IMR-90 (cell line): ENCODE data around the gene IGFBP1.

Source experiments
- BHLHE40 ChIP-seq: fragments of 150-350 bp; IDR thresholded peaks from 2 replicates; pipeline ENCODE4 v1.6.1; 2016; ENCODE audit warnings: mild to moderate bottlenecking, low read depth, low read length
- CEBPB ChIP-seq: IDR thresholded peaks from 2 replicates; pipeline ENCODE4 v1.6.1; 2012; ENCODE audit warnings: low read depth, low read length, improper control_type of control experiment
- CHD1 ChIP-seq: IDR thresholded peaks from 2 replicates; pipeline ENCODE4 v1.6.1; 2012; ENCODE audit warnings: low read depth, low read length, improper control_type of control experiment
- FOS ChIP-seq: fragments of 150-350 bp; IDR thresholded peaks from 2 replicates; pipeline ENCODE4 v1.6.1; 2016; ENCODE audit warnings: low read depth, low read length
- MAFK ChIP-seq: IDR thresholded peaks from 2 replicates; pipeline ENCODE4 v1.6.1; 2012; ENCODE audit warnings: low read depth, low read length, improper control_type of control experiment
- MAZ ChIP-seq: IDR thresholded peaks from 2 replicates; pipeline ENCODE4 v1.6.1; 2012; ENCODE audit warnings: low read depth, mild to moderate bottlenecking, low read length, improper control_type of control experiment, moderate library complexity, borderline replicate concordance
- MXI1 ChIP-seq: IDR thresholded peaks from 2 replicates; pipeline ENCODE4 v1.6.1; 2012; ENCODE audit warnings: low read depth, mild to moderate bottlenecking, low read length, moderate library complexity, borderline replicate concordance
- POLR2A ChIP-seq: IDR thresholded peaks from 2 replicates; pipeline ENCODE4 v1.6.1; 2012; ENCODE audit warnings: mild to moderate bottlenecking, low read depth, low read length
- RAD21 ChIP-seq: IDR thresholded peaks from 2 replicates; pipeline ENCODE4 v1.6.1; 2012; ENCODE audit warnings: low read length, improper control_type of control experiment
- RCOR1 ChIP-seq: IDR thresholded peaks from 2 replicates; pipeline ENCODE4 v1.6.1; 2012; ENCODE audit warnings: mild to moderate bottlenecking, low read length, improper control_type of control experiment; ENCODE audit not compliant: insufficient replicate concordance
- RFX5 ChIP-seq: IDR thresholded peaks from 2 replicates; pipeline ENCODE4 v1.8.0; 2012; ENCODE audit warnings: low read depth, mild to moderate bottlenecking, low read length, moderate library complexity
- USF2 ChIP-seq: fragments of 150-350 bp; IDR thresholded peaks from 2 replicates; pipeline ENCODE4 v1.6.1; 2017; ENCODE audit warnings: mild to moderate bottlenecking, antibody characterized with exemption, low read length, low read depth
- TF ChIP-seq, protein P1 (sequence below): conservative IDR thresholded peaks from 2 replicates; pipeline ENCODE4 v1.5.1; 2012; ENCODE audit warnings: mild to moderate bottlenecking, low read depth, low read length, improper control_type of control experiment
- TF ChIP-seq, protein P2 (sequence below): fragments of 150-350 bp; IDR thresholded peaks from 2 replicates; pipeline ENCODE4 v1.6.1; 2016; ENCODE audit warnings: low read depth, mild to moderate bottlenecking, low read length, moderate library complexity, borderline replicate concordance

- TF ChIP-seq, protein P1, sequence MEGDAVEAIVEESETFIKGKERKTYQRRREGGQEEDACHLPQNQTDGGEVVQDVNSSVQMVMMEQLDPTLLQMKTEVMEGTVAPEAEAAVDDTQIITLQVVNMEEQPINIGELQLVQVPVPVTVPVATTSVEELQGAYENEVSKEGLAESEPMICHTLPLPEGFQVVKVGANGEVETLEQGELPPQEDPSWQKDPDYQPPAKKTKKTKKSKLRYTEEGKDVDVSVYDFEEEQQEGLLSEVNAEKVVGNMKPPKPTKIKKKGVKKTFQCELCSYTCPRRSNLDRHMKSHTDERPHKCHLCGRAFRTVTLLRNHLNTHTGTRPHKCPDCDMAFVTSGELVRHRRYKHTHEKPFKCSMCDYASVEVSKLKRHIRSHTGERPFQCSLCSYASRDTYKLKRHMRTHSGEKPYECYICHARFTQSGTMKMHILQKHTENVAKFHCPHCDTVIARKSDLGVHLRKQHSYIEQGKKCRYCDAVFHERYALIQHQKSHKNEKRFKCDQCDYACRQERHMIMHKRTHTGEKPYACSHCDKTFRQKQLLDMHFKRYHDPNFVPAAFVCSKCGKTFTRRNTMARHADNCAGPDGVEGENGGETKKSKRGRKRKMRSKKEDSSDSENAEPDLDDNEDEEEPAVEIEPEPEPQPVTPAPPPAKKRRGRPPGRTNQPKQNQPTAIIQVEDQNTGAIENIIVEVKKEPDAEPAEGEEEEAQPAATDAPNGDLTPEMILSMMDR, result no peak
- TF ChIP-seq POLR2A (no peak), MXI1 (no peak), RAD21 (no peak), MAFK (no peak), MAZ (no peak), USF2 (no peak), BHLHE40 (no peak), CHD1 (no peak), CEBPB (no peak), RFX5 (no peak), FOS (no peak), RCOR1 (no peak)
- TF ChIP-seq, protein P2, sequence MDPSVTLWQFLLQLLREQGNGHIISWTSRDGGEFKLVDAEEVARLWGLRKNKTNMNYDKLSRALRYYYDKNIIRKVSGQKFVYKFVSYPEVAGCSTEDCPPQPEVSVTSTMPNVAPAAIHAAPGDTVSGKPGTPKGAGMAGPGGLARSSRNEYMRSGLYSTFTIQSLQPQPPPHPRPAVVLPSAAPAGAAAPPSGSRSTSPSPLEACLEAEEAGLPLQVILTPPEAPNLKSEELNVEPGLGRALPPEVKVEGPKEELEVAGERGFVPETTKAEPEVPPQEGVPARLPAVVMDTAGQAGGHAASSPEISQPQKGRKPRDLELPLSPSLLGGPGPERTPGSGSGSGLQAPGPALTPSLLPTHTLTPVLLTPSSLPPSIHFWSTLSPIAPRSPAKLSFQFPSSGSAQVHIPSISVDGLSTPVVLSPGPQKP, result no peak
Observed at GRCh38 chr7:45910855-45911254, 22.6 kb downstream of the IGFBP1 start.
